Middle frontal gyrus (tissue), 1 donor: ENCODE data around the gene RBM26.

Experiments
- DNase-seq: peaks from one replicate; pipeline ENCODE4 v3.0.0-alpha.2; 2015; ENCODE audit warnings: low spot score; ENCODE audit errors: extremely low spot score

The RBM26 gene

DNA sequence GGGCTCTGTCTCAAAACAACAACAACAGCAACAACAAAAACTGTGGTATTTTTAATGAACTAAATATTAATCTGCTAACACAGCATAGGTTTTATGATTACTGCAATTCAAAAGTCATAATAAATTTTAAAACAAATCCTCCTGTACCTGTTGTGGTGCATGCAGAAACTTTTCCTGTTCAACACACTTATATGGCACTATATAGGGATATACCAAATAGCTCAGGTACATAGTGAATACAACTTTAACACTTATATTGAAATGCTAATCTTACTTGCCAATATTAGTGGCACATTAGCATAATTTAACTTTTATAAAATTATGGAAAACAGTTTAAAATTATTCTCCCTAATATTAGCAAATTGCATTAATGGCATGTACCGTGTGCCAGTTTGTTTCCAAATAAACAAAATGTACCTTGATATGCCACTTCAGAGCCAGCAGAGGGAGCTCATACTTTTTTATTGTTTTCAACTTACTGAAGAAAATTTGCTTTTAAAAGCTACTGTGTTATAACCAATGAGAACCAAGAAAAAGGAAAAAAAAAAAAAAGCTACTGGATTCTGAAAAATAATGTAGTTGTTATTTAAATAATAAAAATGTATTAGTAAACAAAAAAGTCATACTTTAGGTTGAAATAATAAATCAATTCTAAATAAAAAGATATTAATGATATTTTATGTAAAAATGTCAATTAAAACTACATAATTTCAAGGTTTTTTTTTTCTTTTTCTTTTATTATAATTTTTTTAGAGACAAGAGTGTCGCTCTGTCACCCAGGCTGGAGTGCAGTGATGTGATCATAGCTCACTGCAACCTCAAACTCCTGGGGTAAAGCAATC is 18.0 kb upstream of the RBM26 start:
- peak; percentile 62 for DNase-seq

DNA sequence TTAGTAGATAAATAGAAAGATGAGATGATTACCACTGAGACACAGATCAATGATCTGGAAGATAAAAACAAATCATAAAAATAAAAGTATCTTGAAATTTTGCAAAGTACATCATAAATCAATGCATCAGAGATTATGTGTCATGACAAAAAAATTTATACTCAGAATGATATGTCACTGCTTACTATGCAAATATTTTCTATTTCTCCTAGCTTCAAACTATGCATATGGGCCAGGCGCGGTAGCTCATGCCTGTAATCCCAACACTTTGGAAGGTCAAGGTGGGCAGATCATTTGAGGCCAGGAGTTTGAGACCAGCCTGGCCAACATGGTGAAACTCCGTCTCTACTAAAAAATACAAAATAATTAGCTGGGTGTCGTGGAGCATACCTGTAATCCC is 17.3 kb upstream of the RBM26 start:
- no peak for DNase-seq

DNA sequence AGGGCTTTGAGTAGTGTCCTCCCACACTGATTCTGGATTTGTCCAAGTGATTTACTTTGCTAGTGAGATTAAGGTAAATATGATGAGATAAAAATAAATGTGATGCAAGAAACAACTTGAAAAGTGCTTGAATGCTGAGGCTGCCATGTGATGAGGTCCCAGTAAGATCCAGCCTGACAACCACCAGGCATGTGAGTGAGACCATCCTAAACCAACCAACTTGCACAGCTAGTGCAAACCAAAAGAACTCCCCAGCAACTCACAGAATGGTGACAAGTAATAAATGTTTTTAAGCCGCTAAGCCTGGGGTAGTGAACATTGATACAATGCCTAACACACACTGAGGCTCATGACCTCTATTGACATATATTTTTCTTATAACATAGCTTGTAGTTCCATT is 13.3 kb upstream of the RBM26 start:
- no peak for DNase-seq

DNA sequence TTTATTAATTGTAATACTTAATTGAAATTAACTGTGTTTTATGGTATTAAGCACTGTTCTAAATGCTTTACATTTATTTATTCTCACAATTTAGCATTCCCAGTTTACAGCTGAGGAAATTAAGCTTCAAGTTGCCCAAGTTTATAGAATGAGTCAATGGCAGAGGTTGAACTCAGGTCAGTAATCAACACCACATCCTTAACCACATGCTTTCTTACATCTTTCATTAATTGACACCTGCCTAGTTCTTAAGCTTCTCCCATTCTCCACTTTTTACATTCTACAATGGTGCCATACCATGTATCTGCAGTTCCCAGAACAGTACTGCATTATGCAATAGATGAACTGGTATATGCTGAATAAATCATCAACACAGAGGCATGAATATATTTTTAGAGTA is 11.7 kb upstream of the RBM26 start:
- DNase-seq, result no peak

DNA sequence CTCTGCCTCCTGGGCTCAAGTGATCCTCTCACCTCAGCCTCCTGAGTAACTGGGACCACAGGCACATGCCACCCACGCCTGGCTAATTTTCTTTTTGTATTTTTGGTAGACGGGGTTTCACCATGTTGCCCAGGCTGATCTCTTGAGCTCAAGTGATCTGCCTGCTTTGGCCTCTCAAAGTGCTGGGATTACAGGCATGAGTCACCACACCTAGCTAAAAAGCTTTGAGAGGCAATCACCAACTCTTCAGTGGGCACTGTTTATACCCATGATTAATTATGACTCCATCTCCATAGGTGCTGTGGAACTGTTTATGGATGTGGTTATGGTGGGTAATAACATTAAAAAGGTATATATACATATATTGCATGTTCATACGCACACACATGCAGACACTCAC is 7.5 kb upstream of the RBM26 start:
- DNase-seq, result no peak

DNA sequence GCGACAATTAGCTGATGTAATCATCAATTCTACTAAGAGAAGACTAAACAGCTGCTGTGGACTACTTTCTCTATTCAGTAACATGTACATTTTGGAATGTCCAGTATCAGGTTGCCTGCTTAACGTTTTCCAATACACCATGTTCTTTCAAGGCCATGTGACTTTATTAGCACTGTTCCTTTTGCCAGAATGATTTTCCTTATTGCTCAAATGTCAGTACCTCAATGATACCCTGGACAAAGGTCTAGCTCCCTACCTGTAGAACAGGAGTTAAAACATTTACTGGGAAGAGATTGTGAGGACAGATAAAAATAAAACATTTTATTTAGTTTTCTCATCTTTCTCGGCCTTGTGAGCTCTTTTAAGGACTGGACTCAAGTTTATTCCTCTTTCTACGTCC is 3.8 kb upstream of the RBM26 start:
- no peak for DNase-seq

DNA sequence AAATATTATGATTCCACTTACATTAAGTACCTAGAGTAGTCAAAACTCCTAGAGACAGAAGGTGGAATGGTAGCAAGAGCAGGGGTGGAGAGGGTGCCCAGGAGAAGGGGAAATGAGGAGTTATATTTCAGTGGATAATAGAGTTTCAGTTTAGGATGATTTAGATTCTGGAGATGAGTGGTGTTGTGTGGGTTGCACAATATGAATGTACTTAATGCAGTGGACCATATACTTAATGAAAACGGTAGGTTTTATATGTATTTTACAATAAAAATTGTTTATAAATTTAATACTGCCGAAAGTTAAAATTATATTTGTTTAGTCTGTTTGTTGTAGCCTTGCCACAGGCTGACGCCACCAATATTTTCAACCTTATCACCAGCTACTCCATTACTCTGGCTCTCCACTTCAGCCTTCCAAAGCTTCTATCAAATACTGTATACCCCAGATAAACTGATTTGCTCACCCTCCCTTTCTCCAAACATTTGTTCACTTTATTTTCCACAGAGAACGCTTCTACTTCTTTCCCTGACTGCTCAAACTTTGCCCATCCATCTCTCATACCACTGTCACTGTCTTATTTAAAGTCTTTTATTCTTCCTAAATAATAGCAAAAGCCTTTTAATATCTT is 1.4 kb upstream of the RBM26 start:
- no peak for DNase-seq

DNA sequence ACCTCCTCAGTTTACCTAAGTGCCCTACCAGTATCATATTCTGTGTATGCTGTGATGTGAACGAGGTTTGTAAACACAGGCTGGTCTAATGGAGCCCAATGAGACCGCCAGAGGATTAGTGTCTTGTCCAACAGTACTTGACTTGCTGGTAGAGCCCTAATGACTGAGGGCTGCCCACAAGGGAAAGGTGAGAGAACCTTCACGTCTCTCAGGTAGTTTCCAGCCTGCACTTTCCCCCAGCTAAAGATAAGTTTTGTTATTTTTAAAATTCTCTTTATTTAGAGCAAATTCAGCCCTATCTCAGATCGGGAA is 498 bp upstream of the RBM26 start:
- no peak for DNase-seq

DNA sequence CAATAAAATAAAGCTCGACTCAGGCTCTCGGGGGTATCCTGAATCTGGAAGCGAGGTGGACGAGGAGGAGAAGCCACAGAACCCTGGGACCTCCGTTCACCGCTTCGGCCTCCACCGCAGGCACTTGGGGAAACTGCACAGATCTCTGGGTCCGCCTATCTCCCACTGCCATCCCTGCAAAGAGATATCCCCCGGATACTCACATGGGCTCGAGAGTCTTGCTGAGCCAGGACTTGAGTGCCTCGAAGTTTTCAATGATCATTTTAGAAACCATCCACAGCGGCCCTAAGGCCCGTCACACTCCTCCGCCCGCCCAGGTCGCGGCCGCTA is 589 bp downstream of the RBM26 start:
- no peak for DNase-seq

DNA sequence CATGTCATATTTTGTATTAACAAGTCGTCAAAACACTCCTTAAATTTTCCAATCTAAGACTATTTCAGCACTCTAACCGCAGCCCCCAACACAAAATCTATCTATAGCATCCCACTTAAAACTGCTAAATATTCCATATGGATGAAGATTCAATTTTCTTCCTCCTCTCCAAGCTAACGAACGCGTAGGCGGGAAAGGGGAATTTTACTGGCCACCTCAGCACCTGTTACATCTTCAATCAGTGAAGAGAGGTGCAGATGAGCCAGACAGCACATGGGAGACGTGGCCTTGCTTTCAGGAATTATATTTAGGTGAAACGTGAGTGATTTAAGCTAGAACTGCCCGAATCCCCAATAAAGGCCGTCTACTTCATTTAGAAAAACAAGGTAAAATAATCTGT is 1.1 kb downstream of the RBM26 start:
- DNase-seq, result no peak

DNA sequence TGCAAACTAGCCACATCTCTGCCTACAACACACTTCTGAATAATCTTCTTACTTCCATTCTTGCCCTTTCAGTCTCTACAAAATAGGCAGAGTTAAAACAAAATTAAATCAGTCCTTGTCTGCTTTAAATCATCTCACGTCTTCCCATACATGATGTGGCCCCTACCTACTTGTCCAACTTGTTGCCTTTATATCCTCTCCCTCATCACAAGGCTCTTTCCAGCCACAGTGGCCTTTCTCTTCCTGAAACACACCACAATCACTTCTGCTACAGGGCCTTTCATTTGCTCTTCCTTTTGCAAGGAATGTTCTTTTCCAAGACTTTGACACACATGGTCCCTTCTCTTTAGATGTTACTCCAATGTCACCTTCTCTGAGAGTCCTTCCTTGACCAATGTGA is 1.7 kb downstream of the RBM26 start:
- DNase-seq, result no peak

DNA sequence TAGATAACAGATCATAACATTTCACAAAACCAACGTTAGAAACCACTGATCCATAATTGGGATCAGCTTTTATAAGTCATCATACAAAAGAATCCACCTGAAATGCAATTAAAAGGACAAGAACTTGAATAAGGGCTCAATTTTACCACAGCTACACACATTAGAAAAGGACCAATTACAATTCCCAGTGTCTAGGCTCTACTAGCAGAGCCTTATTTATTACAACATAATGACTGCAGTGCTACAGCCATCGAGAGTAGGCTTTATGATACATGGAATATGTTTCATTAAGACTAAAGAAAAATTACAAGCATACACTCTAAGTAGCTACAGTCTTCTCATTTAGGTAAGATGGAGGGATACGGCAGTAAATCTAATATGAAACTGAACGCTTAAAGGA is 2.9 kb downstream of the RBM26 start:
- DNase-seq, result no peak

DNA sequence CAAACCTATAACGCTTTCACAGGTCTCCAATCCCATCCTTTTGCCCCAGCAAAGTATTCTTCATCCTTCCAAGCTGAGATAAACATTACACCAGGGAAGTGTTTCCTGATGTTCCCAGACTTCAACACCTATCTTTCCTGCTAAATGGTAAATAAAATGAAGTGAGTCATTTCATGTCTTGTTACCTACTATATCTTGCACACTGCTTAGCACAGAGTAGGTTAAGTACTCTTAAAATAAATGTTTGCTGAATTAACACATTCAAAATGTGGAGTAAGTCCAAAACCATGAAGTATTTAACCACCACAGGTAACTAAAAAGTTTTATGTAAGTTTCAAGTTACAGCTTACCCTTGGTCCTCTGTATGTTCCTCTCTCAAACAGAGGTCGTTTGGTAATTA is 3.4 kb downstream of the RBM26 start:
- DNase-seq, result no peak

DNA sequence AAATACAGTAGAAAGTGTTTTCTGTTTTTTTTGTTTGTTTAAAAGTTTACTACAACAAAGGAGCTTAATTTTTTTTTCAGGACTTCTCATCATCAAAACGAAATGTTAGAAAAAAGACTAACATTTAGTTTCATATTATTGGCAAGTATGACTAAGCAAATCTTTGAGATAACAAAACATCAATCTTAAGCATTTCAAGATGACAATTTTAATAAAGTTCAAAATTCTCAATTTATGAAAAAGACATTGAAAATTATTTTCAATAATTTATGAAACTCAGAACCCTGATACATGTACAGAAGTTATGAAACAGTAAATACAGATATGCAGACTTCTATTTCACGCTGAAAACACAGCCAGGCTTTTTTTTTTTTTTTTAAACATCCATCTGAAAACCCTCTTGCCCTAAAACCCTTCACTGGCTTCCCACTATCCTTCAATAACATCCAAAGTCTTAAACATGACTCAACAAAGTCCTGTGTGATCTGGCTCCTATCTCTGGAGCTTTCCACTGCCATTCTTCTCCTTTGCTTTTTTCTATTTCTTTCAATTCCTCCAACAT is 3.9 kb downstream of the RBM26 start:
- DNase-seq, result no peak

DNA sequence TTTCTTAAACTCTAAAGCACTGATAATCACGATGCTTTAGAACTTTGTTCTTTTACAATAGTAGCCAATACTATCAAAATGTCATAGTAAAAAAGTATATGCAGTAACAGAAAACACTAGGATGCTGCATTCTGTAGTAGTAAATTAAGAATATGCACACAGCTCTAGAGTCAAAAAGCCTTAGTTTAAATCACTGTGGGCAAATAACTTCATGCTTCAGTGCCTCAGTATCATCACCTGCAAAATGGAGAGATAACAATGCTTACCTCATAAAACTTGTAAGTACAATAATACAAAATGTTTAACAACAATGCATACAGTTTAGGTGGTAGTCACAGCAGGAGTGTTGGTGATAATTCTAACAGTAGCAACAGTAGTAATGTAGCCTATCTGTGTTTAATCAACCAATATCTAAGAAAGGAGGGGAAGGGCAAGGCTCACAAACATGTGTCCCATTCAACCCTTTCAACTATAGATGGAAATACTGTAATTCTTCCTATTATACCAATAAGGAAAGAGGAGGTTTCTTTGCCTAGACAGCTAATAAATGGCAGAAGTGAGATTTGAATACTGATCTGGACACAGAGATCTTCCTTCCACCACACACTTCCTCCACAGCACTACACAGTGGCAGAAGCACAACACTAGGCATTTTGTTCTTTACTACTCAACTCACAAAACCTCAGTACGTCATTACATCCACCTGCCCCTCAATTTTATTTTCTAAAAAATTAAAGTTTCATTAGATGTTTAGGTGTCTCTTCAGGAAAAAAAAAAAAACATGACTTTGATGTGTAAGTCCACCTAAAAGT is 4.6 kb downstream of the RBM26 start:
- DNase-seq, result no peak

DNA sequence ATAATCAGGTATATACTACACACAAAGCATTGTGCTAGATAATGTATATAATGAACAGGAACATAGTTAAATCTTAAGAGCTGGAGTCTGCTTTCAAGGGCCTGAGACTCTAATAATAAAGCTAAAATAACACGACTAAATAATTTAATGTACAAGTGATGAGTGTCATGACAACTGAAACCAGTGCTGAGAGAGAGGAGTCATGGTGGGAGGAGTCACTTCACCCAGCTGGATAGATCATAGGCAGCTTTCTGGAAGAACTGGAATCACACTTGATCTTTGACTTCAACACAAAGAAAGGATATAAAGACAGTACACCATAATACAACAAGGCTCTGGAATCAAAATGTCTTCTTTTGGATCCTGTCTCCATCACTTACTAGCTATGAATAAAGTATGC is 7.1 kb downstream of the RBM26 start:
- DNase-seq, result no peak

DNA sequence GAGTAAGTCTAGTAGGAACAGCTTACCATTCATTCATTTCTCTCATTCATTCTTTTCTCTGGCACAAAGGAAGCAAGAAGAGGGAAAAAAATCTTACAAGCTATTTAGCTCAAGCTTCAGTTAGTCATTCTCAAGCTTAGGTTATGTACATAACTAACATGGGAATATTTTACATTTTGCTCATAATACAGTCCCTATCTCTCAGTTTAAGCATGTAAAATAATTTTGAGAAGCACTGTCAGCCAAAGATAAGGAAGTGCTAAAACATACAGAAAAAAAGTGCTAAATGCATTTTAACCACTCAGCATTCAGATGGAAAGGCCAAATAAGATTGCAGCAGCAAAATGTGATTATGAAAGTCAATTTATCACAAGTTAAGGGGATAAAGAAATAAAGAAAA is 7.9 kb downstream of the RBM26 start:
- no peak for DNase-seq

DNA sequence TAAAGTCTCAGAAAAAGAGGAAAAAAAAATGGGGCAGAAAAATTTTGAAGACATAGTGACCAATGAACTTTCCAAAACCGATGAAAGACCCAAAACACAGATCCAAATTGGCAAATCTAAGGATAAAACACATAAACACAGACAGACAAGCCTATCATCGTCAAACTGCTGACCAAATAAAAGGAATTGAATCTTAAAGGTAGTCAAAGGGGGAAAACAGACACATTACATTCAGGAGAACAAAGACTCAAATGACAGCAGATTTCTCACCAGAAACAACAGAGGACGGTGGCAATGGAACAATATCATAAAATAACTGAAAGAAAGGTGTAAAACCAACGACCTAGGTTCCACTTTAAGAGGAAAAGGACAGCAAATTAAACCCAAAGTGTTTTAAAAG is 10.2 kb downstream of the RBM26 start:
- DNase-seq, result no peak

DNA sequence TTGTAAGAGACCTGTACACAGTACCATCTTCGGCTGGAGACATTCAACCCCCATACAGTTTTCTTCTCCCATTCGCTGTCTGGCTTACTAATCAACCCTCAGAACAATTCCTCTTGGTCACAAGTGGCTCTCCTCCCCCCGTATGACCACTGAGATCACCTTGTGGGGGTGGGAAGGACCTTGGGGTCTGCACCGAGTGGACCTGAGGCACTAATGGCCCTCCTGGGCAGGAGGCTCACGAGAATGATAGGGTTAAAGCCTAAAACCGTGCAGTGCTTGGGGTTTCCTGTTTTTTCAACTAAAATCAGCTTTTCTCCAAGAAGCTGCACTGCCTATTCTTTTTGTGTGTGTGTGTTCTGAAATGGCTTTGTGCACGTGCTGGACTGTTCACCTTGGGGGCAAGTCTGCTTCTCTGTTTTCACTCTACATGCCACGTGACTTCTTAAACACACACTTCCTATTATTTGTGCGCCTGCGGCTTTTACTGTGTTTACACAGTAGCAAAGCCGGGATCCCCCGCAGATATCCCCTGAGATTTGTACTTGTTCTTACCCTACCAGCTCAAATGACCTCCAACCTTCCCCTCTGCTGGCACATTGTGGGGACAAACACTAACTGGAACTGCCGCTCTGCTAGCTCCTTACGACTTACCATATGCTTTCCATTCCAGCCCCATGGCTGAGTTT is 12.3 kb downstream of the RBM26 start:
- DNase-seq, result no peak

DNA sequence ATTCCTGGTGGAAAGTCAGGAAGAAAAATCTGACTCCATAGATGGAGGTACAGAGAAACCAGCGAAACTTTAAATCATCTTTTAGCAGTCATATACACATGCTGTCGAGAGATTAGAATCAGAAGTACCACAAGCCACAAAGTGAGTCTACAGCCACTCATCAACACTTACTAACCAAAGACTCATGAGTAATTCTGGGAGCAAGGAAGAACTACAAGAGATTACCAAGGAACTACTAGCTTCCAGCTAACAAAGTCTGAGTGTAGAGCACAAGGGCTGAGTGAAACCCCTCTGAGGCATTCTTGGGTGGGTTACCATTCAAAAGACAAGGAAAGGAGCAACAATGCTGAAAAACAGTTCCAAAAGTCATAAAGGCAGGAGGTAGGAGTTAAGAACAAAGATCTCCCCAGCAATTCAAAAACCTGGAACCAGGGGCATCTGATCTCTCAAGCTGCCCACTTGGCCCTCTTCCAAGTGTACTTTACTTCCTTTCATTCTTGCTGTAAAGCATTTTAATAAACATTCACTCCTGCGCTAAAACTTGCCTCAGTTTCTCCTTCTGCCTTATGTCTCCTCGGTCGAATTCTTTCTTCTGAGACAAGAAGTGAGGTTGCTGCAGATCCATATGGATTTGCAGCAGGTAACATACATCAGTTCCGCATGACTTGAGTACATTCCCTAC is 13.0 kb downstream of the RBM26 start:
- DNase-seq, result no peak

DNA sequence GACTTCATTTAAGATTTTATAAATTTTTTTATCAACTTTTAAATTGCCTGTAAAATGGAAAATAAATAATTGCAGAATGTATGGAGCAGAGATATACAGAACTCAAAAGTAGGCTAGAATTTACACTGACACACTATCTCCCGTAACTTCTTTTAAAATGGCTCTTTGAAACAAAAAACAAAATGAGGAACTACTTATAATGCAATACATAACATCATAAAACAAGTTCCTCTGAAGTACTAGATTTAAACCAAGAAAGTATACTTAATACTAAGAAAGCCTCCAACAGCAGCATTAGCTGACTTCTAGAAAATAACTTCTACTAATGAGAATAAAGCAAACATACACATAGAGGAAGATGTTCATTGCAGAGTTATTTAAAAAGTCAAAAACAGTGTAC is 17.0 kb downstream of the RBM26 start:
- no peak for DNase-seq
